IPS DF 19.7 (cell line): ENCODE results near the gene MLXIPL.

Experiments used
- DNase-seq: peaks from one replicate; pipeline ENCODE4 v3.0.0-alpha.2; 2013; ENCODE audit warnings: low read depth, low spot score

Gene MLXIPL

DNA sequence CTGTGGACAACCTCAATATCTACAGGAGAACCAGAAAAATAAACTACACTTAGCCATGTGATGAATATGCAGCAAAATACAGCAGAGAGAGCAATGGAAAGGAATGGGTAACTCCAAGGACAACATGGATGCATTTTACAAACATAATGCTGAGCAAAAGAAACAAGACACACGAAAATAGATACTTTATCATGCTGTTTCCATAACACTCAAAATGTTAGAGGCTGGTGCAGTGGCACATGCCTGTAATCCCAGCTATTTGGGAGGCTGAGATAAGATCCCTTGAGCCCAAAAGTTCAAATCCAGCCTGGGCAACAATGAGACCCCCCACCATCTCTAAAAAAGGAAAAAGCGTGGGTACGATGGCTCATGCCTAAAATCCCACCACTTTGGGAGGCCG, 75.1 kb downstream of the MLXIPL start:
- DNase-seq: no peak

DNA sequence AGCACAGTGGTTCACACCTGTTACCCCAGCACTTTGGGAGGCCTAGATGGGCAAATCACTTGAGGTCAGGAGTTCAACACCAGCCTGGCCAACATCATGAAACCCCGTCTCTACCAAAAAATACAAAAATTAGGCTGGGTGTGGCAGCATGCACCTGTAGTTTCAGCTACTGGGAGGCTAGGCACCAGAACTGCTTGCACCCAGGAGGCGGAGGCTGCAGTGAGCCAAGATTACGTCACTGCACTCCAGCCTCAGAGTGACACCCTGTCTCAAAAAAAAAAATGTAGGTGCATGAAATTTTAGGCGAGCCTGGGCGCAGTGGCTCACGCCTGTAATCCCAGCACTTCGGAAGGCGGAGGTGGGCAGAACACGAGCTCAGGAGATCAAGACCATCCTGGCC, 76.5 kb downstream of the MLXIPL start:
- no peak for DNase-seq

DNA sequence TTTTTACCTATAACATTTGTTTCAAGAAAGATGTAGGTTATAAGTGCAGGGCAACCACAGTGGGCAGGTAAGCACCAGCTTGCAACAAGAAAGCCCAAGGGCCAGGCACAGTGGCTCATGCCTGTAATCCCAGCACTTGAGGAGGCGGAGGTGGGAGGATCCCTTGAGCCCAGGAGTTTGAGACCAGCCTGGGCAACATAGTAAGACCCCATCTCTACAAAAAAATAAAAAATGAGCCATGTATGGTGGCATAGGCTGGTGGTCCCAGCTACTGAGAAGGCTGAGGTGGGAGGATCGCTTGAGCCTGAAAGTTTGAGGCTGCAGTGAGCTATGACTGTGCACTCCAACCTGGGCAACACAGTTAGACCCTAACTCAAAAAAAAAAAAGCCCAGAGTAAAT, 79.6 kb downstream of the MLXIPL start:
- no peak for DNase-seq
